Epithelial cell of esophagus (primary cell): ENCODE measurements around the gene CDCA8.

Experiments used
- DNase-seq: peaks from one replicate; pipeline ENCODE4 v3.0.0; 2010; ENCODE audit warnings: low read depth
- H3K4me3 ChIP-seq: 2 replicates; pipeline ENCODE4 v1.5.1; 2011; ENCODE audit warnings: mild to moderate bottlenecking, low read length, control low read depth
- CTCF ChIP-seq: IDR thresholded peaks from 2 replicates; pipeline ENCODE4 v1.5.1; 2011; ENCODE audit warnings: low read depth, mild to moderate bottlenecking, low read length, control low read depth, inconsistent platforms; ENCODE audit not compliant: insufficient read depth; ENCODE audit errors: missing control alignments

The CDCA8 gene

DNA sequence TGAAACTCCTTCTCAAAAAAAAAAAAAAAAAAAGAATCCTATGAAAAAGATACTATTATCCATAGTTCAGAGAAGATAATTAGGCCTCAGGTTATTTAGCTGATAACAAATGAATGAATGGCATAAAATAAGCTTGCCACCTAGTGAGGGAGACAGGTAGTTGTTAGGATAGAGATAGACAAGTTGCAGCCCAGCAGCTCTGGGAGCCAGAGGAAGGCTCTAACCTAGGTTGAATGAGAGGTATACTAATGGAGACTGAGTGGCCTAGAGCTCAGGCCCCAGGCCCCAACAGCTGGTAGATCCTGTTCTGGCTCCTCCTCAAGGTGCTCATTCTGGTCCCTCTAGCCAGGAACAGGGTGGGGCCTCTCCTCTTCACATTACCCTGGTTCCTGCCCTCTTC lies 37.0 kb upstream of the CDCA8 start:
- TF ChIP-seq CTCF = peak; percentile 7
- DNase-seq = peak; percentile 7
- H3K4me3 ChIP-seq = no peak overlapping the region

DNA sequence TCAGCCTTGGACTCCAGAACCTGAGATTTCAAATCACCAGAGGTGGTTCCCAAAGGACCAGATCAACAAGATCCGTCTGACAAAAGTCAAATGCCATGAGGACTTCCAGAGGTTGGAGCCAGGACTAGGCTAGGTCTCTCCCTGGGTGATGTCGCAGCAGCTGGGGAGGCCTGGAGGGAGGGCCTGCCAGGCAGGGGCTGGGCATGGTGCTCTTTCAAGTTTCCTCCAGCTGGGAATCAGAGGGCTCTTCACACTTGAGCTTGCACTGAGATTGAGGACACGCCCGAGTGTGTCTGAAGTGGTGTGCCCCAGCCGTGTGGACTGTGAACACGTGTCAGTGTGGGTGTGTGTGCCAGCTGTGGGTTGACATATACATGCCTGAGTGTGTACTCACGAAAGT lies 36.3 kb upstream of the CDCA8 start:
- H3K4me3 ChIP-seq = no peak overlapping the region
- no peak for DNase-seq
- no peak for TF ChIP-seq CTCF

DNA sequence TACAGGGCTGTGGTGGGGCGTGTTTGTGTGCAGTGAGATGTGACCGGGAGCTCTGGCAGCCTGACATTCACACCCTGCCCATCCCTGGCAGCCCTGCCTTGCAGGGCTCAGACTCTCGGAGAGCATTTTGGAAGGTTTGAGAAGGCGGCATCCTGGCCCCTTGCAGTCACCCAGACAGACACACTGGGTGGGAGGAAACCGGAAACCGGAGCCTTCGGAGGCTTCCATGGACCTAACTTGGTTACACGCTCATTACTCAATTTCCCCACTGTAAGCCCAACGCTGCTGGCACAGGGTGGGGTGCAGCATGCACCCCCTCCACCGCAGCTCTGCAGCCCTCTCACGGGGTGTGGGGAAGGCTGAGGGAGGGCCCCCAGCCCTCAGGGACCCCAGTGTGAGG lies 35.4 kb upstream of the CDCA8 start:
- H3K4me3 ChIP-seq = no peak overlapping the region
- TF ChIP-seq CTCF = no peak

DNA sequence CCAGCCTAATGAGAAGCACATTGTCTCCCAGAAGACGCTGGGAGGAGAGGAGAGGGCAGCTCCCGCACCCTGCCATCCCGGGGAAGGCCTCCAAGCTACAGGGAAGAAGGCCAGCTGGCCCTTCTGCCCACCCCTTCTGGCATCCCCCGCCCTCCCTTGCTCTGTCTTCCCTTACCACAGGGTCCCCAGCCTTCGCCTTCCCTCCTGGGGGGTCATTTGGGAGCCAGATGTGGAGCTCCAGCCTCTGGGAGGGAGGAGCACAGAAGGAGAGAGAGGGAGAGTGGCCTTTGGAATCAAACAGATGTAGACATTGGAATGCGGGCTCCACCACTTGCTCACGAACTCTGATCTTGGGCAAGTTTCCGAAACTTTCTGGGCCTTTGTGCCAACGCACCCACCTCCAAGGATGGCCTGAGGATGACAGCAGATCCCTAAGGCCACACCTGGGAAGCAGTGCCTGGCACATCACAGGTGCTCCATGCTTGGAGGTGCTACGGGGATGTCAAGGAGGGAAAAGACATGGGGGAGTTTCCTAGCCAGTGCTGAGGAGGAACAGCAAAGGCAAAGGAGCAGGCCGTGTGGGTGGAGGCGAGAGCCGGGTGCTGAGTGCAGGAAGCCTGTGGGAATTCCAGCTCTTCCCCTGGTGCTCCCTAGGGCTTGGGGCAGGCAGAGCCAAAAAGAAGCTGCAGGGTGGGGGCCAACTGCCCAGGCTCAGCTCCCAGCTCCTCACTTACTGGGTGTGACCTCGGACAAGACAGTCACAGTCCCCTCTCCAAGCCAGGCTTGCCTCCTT lies 34.5 kb upstream of the CDCA8 start:
- no peak for TF ChIP-seq CTCF
- no peak overlapping the region for H3K4me3 ChIP-seq
- no peak for DNase-seq

More for the DNA sequence above, 35.4 kb upstream of the CDCA8 start:
- no peak for DNase-seq

DNA sequence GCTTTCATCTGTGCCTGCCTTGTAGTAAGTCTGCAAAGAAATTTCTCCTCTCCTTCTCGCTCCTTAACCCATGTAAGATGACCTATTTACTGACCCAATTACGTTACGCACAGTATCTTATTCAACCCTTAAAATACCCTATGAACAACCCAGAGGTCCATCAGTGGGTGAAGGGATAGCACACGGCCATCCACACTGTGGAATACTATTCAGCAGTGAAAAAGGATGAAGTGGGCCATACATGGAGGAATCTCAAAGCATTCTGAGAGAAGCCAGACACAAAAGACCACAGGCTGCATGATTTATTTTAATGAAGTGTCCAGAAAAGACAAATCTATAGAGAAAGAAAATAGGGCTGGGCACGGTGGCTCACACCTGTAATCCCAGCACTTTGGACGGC lies 33.8 kb upstream of the CDCA8 start:
- no peak overlapping the region for H3K4me3 ChIP-seq
- TF ChIP-seq CTCF = no peak
- no peak for DNase-seq

GRCh38 chr1:37660664-37661063 lies 31.7 kb upstream of the CDCA8 start:
- no peak overlapping the region for H3K4me3 ChIP-seq
- TF ChIP-seq CTCF = no peak
- DNase-seq = no peak

DNA sequence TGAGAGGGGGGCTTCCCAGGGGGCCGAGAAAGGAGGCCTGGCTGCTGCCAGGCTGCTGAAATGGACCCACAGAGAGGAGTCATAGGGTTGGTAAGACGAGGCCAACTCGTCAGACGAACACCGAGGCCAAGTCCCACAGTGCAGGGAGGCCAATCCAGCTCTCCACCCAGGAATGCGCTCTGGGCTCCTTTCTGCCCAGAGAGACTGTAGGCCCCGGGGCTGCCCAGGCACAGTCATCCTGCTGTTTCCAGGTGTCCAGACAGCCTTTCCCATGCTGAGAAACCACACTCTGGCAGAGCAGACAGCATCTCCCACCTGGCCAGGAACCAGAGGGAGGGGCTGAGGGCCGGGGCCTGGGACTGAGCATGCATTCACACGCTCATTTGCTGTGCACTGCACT lies 30.9 kb upstream of the CDCA8 start:
- DNase-seq = peak; percentile 74
- no peak for TF ChIP-seq CTCF

More for the DNA sequence above, 30.9 kb upstream of the CDCA8 start:
- H3K4me3 ChIP-seq = no peak overlapping the region
